Fibroblast of pulmonary artery (primary cell): ENCODE measurements around the gene RRM2.

Source experiments
- DNase-seq: peaks from one replicate; pipeline ENCODE4 v3.0.0-alpha.2; 2010; ENCODE audit warnings: low read depth
- H3K4me3 ChIP-seq: replicated peaks from 2 replicates; pipeline ENCODE4 v1.5.1; 2011; ENCODE audit warnings: low read depth, mild to moderate bottlenecking, control low read depth, low read length, moderate library complexity
- CTCF ChIP-seq: IDR thresholded peaks from 2 replicates; pipeline ENCODE4 v1.5.1; 2011; ENCODE audit warnings: mild to moderate bottlenecking, control low read depth, low read length, inconsistent platforms; ENCODE audit errors: missing control alignments

RRM2 gene

GRCh38 chr2:10083692-10084211 is 38.8 kb upstream of the RRM2 start:
- TF ChIP-seq CTCF: no peak
- no peak for DNase-seq
- H3K4me3 ChIP-seq: no peak overlapping the region

- no peak for TF ChIP-seq CTCF
- H3K4me3 ChIP-seq: no peak overlapping the region
- no peak for DNase-seq
Measured at GRCh38 chr2:10084223-10084865, 38.2 kb upstream of the RRM2 start.

GRCh38 chr2:10085043-10085667 is 37.4 kb upstream of the RRM2 start:
- no peak for DNase-seq
- H3K4me3 ChIP-seq: no peak overlapping the region
- TF ChIP-seq CTCF: no peak

GRCh38 chr2:10085668-10086059 is 36.9 kb upstream of the RRM2 start:
- no peak for TF ChIP-seq CTCF
- DNase-seq: no peak
- no peak overlapping the region for H3K4me3 ChIP-seq

- H3K4me3 ChIP-seq: no peak overlapping the region
- TF ChIP-seq CTCF: no peak
- no peak for DNase-seq
Measured at GRCh38 chr2:10086950-10087349, 35.6 kb upstream of the RRM2 start.

GRCh38 chr2:10087360-10087759 is 35.2 kb upstream of the RRM2 start:
- TF ChIP-seq CTCF: no peak
- H3K4me3 ChIP-seq: no peak overlapping the region
- no peak for DNase-seq
